Peyer's patch (tissue), 4 donors: ENCODE results near the gene FRMD4A.

ENCODE experiments used
- CTCF ChIP-seq, 6 experiments: fragments of 450-650 bp in 4 of 6; fragments of 200-600 bp in 2 of 6; sonication (generic) in 1 of 6; IDR thresholded peaks; one replicate each; pipeline ENCODE4 v1.5.1; 2017 to 2019; ENCODE audit warnings: antibody characterized with exemption in 6 of 6, mild to moderate bottlenecking in 3 of 6, moderate library complexity in 1 of 6
- POLR2A ChIP-seq, 2 donors: fragments of 450-650 bp; IDR thresholded peaks; one replicate each; pipeline ENCODE4 v1.5.1; 2017; ENCODE audit warnings: antibody characterized with exemption in 2 of 2, mild to moderate bottlenecking in 2 of 2, moderate library complexity in 2 of 2

GRCh38 chr10:14048930-14049613, 281.7 kb downstream of the FRMD4A start:
- TF ChIP-seq CTCF (IDR thresholded peaks at IDR 0.05) (no peak), POLR2A (IDR thresholded peaks at IDR 0.05) (no peak)
